HepG2 (cell line): ENCODE results near the gene OSBPL2.

Source experiments
- CBFB ChIP-seq: sonication (generic); formaldehyde crosslinking; IDR thresholded peaks from 2 replicates; pipeline ENCODE4 v1.4.0; 2020; ENCODE audit warnings: missing genetic modification reagents
- CREM ChIP-seq, 2 experiments: sonication (generic) in 1 of 2; formaldehyde crosslinking in 1 of 2; IDR thresholded peaks; 2 replicates each; pipeline versions ENCODE4 v1.4.0 to v1.6.1; 2016 to 2020; ENCODE audit warnings: antibody characterized with exemption in 1 of 2, mild to moderate bottlenecking in 1 of 2, missing genetic modification reagents in 1 of 2
- CTCF ChIP-seq: sonication (generic); formaldehyde crosslinking; IDR thresholded peaks from 2 replicates; pipeline ENCODE4 v1.5.0; 2020; ENCODE audit warnings: mild to moderate bottlenecking, missing genetic modification reagents, moderate library complexity
- FOXA1 ChIP-seq, 2 experiments: fragments of 450-650 bp in 1 of 2; sonication (generic) in 1 of 2; formaldehyde crosslinking in 1 of 2; IDR thresholded peaks; 2 replicates each; pipeline versions ENCODE4 v1.4.0 to v1.6.1; 2016 to 2020; ENCODE audit warnings: missing genetic modification reagents in 1 of 2
- MBNL3 ChIP-seq: fragments of 250-450 bp; sonication (Bioruptor Pico); conservative IDR thresholded peaks from 2 replicates; pipeline ENCODE4 v1.8.0; 2022; ENCODE audit warnings: mild to moderate bottlenecking, inconsistent platforms
- MYC ChIP-seq: sonication (generic); formaldehyde crosslinking; IDR thresholded peaks from 2 replicates; pipeline ENCODE4 v1.9.0; 2021; ENCODE audit warnings: missing genetic modification reagents, borderline replicate concordance
- REPIN1 ChIP-seq: sonication (generic); formaldehyde crosslinking; IDR thresholded peaks from 2 replicates; pipeline ENCODE4 v1.8.0; 2022; ENCODE audit warnings: missing genetic modification reagents, low read depth, mild to moderate bottlenecking, borderline replicate concordance
- SMC3 ChIP-seq: IDR thresholded peaks from 2 replicates; pipeline ENCODE4 v1.6.1; 2011; ENCODE audit warnings: low read length, improper control_type of control experiment
- ZFP62 ChIP-seq: sonication (generic); formaldehyde crosslinking; IDR thresholded peaks from 2 replicates; pipeline ENCODE4 v1.4.0; 2020; ENCODE audit warnings: missing genetic modification reagents
- ZNF20 ChIP-seq: sonication (generic); formaldehyde crosslinking; IDR thresholded peaks from 2 replicates; pipeline ENCODE4 v1.4.0; 2020; ENCODE audit warnings: mild to moderate bottlenecking, moderate library complexity, missing genetic modification reagents
- ZNF7 ChIP-seq: IDR thresholded peaks from 2 replicates; pipeline ENCODE4 v1.6.1; 2016; ENCODE audit warnings: missing biosample characterization, missing genetic modification reagents

- TF ChIP-seq REPIN1 (CRISPR knock-in tag) (no peak), CREM (IDR thresholded peaks at IDR 0.05) (no peak), CREM (CRISPR knock-in tag; IDR thresholded peaks at IDR 0.05) (no peak), MBNL3 (CRISPR knock-in tag) (no peak), CTCF (CRISPR knock-in tag) (no peak), ZNF20 (no peak), ZFP62 (CRISPR knock-in tag) (no peak), CBFB (CRISPR knock-in tag) (no peak), FOXA1 (IDR thresholded peaks at IDR 0.05) (no peak), FOXA1 (CRISPR knock-in tag; IDR thresholded peaks at IDR 0.05) (no peak), ZNF7 (CRISPR knock-in tag) (no peak), SMC3 (no peak), MYC (CRISPR knock-in tag) (no peak)
Observed at GRCh38 chr20:62223571-62223970, 14.8 kb upstream of the OSBPL2 start.
